GM12892 (cell line): ENCODE measurements around the gene FOXC1.

ENCODE experiments used
- DNase-seq: peaks from one replicate; pipeline ENCODE4 v3.0.0; 2011; ENCODE audit not compliant: insufficient read length
- FAIRE-seq: peaks from 2 replicates; lab custom pipeline; 2011; peaks lifted over from hg19 to GRCh38; lab: Jason Lieb, UNC
- POLR2A ChIP-seq: IDR thresholded peaks from 2 replicates; pipeline ENCODE4 v1.6.1; 2011; ENCODE audit warnings: low read depth, low read length, control low read depth
- POLR2AphosphoS5 ChIP-seq: IDR thresholded peaks from 2 replicates; pipeline ENCODE4 v1.6.1; 2011; ENCODE audit warnings: low read depth, low read length, control low read depth
- TAF1 ChIP-seq: IDR thresholded peaks from 2 replicates; pipeline ENCODE4 v1.6.1; 2011; ENCODE audit warnings: low read depth, mild to moderate bottlenecking, control low read depth, low read length, borderline replicate concordance

Gene FOXC1

DNA sequence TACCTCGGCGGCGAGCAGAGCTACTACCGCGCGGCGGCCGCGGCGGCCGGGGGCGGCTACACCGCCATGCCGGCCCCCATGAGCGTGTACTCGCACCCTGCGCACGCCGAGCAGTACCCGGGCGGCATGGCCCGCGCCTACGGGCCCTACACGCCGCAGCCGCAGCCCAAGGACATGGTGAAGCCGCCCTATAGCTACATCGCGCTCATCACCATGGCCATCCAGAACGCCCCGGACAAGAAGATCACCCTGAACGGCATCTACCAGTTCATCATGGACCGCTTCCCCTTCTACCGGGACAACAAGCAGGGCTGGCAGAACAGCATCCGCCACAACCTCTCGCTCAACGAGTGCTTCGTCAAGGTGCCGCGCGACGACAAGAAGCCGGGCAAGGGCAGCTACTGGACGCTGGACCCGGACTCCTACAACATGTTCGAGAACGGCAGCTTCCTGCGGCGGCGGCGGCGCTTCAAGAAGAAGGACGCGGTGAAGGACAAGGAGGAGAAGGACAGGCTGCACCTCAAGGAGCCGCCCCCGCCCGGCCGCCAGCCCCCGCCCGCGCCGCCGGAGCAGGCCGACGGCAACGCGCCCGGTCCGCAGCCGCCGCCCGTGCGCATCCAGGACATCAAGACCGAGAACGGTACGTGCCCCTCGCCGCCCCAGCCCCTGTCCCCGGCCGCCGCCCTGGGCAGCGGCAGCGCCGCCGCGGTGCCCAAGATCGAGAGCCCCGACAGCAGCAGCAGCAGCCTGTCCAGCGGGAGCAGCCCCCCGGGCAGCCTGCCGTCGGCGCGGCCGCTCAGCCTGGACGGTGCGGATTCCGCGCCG lies 994 bp downstream of the FOXC1 start:
- FAIRE-seq (peak; percentile 57), DNase-seq (no peak)
- TF ChIP-seq TAF1 = no peak
- no peak for TF ChIP-seq POLR2A
- TF ChIP-seq POLR2AphosphoS5 = no peak

- FAIRE-seq (no peak), DNase-seq (no peak)
- TF ChIP-seq POLR2A (no peak), POLR2AphosphoS5 (no peak), TAF1 (no peak)
Observed at GRCh38 chr6:1611322-1611571, 1.5 kb downstream of the FOXC1 start.

- FAIRE-seq (no peak), DNase-seq (no peak)
- TF ChIP-seq POLR2A (no peak), POLR2AphosphoS5 (no peak), TAF1 (no peak)
Observed at GRCh38 chr6:1611572-1612298, 2.0 kb downstream of the FOXC1 start.

GRCh38 chr6:1612299-1612973 lies 2.7 kb downstream of the FOXC1 start:
- TF ChIP-seq POLR2A = no peak
- TF ChIP-seq TAF1 = no peak
- no peak for TF ChIP-seq POLR2AphosphoS5
- DNase-seq (no peak), FAIRE-seq (no peak)

GRCh38 chr6:1612974-1613306 lies 3.2 kb downstream of the FOXC1 start:
- no peak for FAIRE-seq
- DNase-seq = no peak
- TF ChIP-seq POLR2A = no peak
- no peak for TF ChIP-seq POLR2AphosphoS5
- TF ChIP-seq TAF1 = no peak

DNA sequence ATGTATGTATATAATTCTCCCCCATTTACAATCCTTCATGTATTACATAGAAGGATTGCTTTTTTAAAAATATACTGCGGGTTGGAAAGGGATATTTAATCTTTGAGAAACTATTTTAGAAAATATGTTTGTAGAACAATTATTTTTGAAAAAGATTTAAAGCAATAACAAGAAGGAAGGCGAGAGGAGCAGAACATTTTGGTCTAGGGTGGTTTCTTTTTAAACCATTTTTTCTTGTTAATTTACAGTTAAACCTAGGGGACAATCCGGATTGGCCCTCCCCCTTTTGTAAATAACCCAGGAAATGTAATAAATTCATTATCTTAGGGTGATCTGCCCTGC lies 3.6 kb downstream of the FOXC1 start:
- no peak for FAIRE-seq
- DNase-seq = no peak
- TF ChIP-seq POLR2AphosphoS5 (no peak), POLR2A (no peak), TAF1 (no peak)

GRCh38 chr6:1613688-1614447 lies 4.2 kb downstream of the FOXC1 start:
- FAIRE-seq = no peak
- DNase-seq = no peak
- TF ChIP-seq TAF1 (no peak), POLR2A (no peak), POLR2AphosphoS5 (no peak)

DNA sequence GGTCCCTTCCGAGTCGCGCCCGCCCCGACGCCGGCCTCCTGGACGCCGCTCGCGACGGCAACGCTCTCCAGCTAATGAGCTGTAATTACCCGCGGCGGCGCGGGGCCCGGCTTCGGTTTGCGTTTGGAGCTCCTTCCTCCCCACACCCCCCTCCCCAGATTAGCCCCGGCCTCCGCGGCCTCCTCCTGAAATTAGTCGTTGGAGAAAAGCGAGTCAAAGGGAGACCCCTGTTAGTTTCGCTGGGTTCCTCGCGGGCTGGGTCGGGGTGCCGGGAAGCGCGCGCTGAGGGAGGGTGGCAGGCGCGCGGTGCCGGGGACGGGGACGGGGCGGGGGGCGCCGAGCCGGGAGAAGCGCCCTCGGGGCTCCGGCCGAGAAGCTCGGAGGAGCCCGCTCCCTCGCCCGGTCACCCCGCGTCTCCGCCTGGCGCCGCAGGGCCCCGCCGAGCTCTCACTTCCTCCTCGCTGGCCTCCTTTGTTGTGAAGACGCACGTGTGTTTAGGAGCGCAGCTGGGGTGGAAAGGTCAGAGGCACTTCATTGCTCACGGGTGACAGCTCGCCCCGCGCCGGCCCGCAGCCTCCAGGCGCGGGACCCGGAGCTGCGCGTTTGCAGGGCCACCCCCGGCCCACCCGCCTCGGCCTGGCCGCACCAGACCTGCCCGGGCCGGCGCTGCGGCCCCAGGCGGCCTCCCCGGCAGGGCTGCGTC lies 4.9 kb downstream of the FOXC1 start:
- DNase-seq = no peak
- TF ChIP-seq TAF1 = no peak
- TF ChIP-seq POLR2AphosphoS5 = no peak
- no peak for TF ChIP-seq POLR2A
- FAIRE-seq = no peak

GRCh38 chr6:1615151-1615852 lies 5.6 kb downstream of the FOXC1 start:
- no peak for FAIRE-seq
- no peak for DNase-seq
- TF ChIP-seq POLR2A (no peak), POLR2AphosphoS5 (no peak), TAF1 (no peak)

- no peak for FAIRE-seq
- TF ChIP-seq POLR2A (no peak), POLR2AphosphoS5 (no peak), TAF1 (no peak)
- DNase-seq = no peak
Observed at GRCh38 chr6:1615853-1616420, 6.2 kb downstream of the FOXC1 start.
